Neural progenitor cell (in vitro differentiated cells): ENCODE results near the gene CYP27B1. TPM values are rescaled to one million over a fixed set of nuclear protein-coding genes. Genes with fewer than 3 reads are reported as not detected.

Experiments
- DNase-seq: peaks from one replicate; pipeline ENCODE4 v3.0.0-alpha.2; 2016; ENCODE audit warnings: low spot score
- H2AFZ ChIP-seq: fragments of 200-600 bp; sonication (generic); replicated peaks from 2 replicates; pipeline ENCODE4 v1.6.1; 2016; ENCODE audit warnings: antibody characterized with exemption
- H3F3A ChIP-seq: fragments of 200-600 bp; sonication (generic); 2 replicates; pipeline ENCODE4 v1.6.1; 2016; ENCODE audit warnings: antibody characterized with exemption, low read depth
- H3K27ac ChIP-seq: fragments of 200-600 bp; sonication (generic); 2 replicates; pipeline ENCODE4 v1.5.1; 2016; ENCODE audit warnings: mild to moderate bottlenecking
- H3K27me3 ChIP-seq: fragments of 200-600 bp; sonication (generic); 2 replicates; pipeline ENCODE4 v1.6.1; 2016; ENCODE audit warnings: mild to moderate bottlenecking, moderate library complexity
- H3K36me3 ChIP-seq: fragments of 200-600 bp; sonication (generic); 2 replicates; pipeline ENCODE4 v1.5.1; 2016
- H3K4me1 ChIP-seq: fragments of 200-600 bp; sonication (generic); 2 replicates; pipeline ENCODE4 v1.6.1; 2016; ENCODE audit warnings: mixed run types
- H3K4me2 ChIP-seq: fragments of 200-600 bp; sonication (generic); 2 replicates; pipeline ENCODE4 v1.6.1; 2016
- H3K4me3 ChIP-seq: fragments of 200-600 bp; sonication (generic); 2 replicates; pipeline ENCODE4 v1.5.1; 2016
- H3K79me2 ChIP-seq: fragments of 200-600 bp; sonication (generic); 2 replicates; pipeline ENCODE4 v1.6.1; 2016; ENCODE audit warnings: low read depth
- H3K9ac ChIP-seq: fragments of 200-600 bp; sonication (generic); 2 replicates; pipeline ENCODE4 v1.6.1; 2016
- H3K9me3 ChIP-seq: fragments of 200-600 bp; sonication (generic); 2 replicates; pipeline ENCODE4 v1.5.1; 2016; ENCODE audit warnings: low read depth
- H4K20me1 ChIP-seq: fragments of 200-600 bp; sonication (generic); 2 replicates; pipeline ENCODE4 v1.6.1; 2016; ENCODE audit warnings: low read depth
- H3K27ac Mint-ChIP-seq: 3 replicates; pipeline ENCODE4 v1.8.0; 2021; ENCODE audit warnings: mixed read lengths
- H3K27me3 Mint-ChIP-seq: 2 replicates; pipeline ENCODE4 v1.8.0; 2022; ENCODE audit warnings: low read depth, mild to moderate bottlenecking, inconsistent platforms, moderate library complexity, mixed read lengths; ENCODE audit not compliant: insufficient read depth
- H3K36me3 Mint-ChIP-seq: 3 replicates; pipeline ENCODE4 v1.8.0; 2021; ENCODE audit warnings: mixed read lengths
- H3K4me1 Mint-ChIP-seq: 3 replicates; pipeline ENCODE4 v1.8.0; 2021; ENCODE audit warnings: mixed read lengths
- H3K4me3 Mint-ChIP-seq: 3 replicates; pipeline ENCODE4 v1.8.0; 2021; ENCODE audit warnings: mild to moderate bottlenecking, moderate library complexity, mixed read lengths
- H3K9me3 Mint-ChIP-seq: 3 replicates; pipeline ENCODE4 v1.8.0; 2020; ENCODE audit warnings: mixed read lengths
- EZH2 ChIP-seq: fragments of 200-600 bp; sonication (generic); IDR thresholded peaks from 2 replicates; pipeline ENCODE4 v1.6.1; 2017; ENCODE audit warnings: antibody characterized with exemption, mild to moderate bottlenecking, moderate library complexity
- EZH2phosphoT487 ChIP-seq: fragments of 200-600 bp; sonication (generic); IDR thresholded peaks from 2 replicates; pipeline ENCODE4 v1.6.1; 2017; ENCODE audit warnings: antibody characterized with exemption
- total RNA-seq: library from RNA; depleted of rRNA; stranded (reverse); fragments of >200 nt; gene quantifications from 2 replicates; pipeline ENCODE4 v1.2.3, GENCODE V29; 2015; ENCODE audit warnings: low replicate concordance
- TF ChIP-seq, protein P1 (sequence below): fragments of 200-600 bp; sonication (generic); IDR thresholded peaks from 2 replicates; pipeline ENCODE4 v1.5.1; 2017; ENCODE audit warnings: antibody characterized with exemption, mild to moderate bottlenecking

CYP27B1 gene
- total RNA-seq, 1 donor from 2014 or later, result 0.17 TPM

- H3K9me3 ChIP-seq, result no peaks in the 10 kb centered on the region
- Mint-ChIP-seq H3K9me3 (no peaks in the 10 kb centered on the region), H3K36me3 (no peaks in the 10 kb centered on the region), H3K27me3 (peaks cover 2% of the 10 kb centered on the region), H3K27ac (peak overlapping the region; percentile 7), H3K4me3 (no peak overlapping the region), H3K4me1 (no peaks in the 10 kb centered on the region)
- no peak overlapping the region for H2AFZ ChIP-seq
- no peak for DNase-seq
- H3K36me3 ChIP-seq, result no peaks in the 10 kb centered on the region
- no peak overlapping the region for H3K27ac ChIP-seq
- H3F3A ChIP-seq, result peaks cover 19% of the 10 kb centered on the region
- H3K9ac ChIP-seq, result no peak overlapping the region
- no peaks in the 10 kb centered on the region for H3K27me3 ChIP-seq
- TF ChIP-seq EZH2phosphoT487, result no peak
- TF ChIP-seq, protein P1, sequence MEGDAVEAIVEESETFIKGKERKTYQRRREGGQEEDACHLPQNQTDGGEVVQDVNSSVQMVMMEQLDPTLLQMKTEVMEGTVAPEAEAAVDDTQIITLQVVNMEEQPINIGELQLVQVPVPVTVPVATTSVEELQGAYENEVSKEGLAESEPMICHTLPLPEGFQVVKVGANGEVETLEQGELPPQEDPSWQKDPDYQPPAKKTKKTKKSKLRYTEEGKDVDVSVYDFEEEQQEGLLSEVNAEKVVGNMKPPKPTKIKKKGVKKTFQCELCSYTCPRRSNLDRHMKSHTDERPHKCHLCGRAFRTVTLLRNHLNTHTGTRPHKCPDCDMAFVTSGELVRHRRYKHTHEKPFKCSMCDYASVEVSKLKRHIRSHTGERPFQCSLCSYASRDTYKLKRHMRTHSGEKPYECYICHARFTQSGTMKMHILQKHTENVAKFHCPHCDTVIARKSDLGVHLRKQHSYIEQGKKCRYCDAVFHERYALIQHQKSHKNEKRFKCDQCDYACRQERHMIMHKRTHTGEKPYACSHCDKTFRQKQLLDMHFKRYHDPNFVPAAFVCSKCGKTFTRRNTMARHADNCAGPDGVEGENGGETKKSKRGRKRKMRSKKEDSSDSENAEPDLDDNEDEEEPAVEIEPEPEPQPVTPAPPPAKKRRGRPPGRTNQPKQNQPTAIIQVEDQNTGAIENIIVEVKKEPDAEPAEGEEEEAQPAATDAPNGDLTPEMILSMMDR, result no peak
- TF ChIP-seq EZH2, result no peak
- no peak overlapping the region for H3K4me3 ChIP-seq
- H3K79me2 ChIP-seq, result no peaks in the 10 kb centered on the region
- H4K20me1 ChIP-seq, result no peaks in the 10 kb centered on the region
- no peaks in the 10 kb centered on the region for H3K4me1 ChIP-seq
- no peak overlapping the region for H3K4me2 ChIP-seq
Observed at GRCh38 chr12:57813971-57814772, 47.3 kb upstream of the CYP27B1 start.

- Mint-ChIP-seq H3K36me3 (no peaks in the 10 kb centered on the region), H3K4me3 (no peak overlapping the region), H3K27me3 (peaks cover 2% of the 10 kb centered on the region), H3K4me1 (no peaks in the 10 kb centered on the region), H3K9me3 (no peaks in the 10 kb centered on the region), H3K27ac (peak overlapping the region; percentile 93)
- Histone ChIP-seq H3K4me2 (no peak overlapping the region), H3K4me3 (no peak overlapping the region), H3K27me3 (no peaks in the 10 kb centered on the region), H3K4me1 (no peaks in the 10 kb centered on the region), H3K9me3 (no peaks in the 10 kb centered on the region), H3F3A (peaks cover 13% of the 10 kb centered on the region), H3K9ac (no peak overlapping the region), H3K27ac (no peak overlapping the region), H3K79me2 (no peaks in the 10 kb centered on the region), H2AFZ (no peak overlapping the region), H3K36me3 (no peaks in the 10 kb centered on the region), H4K20me1 (no peaks in the 10 kb centered on the region)
- TF ChIP-seq EZH2, result no peak
- TF ChIP-seq, protein P1, result no peak
- TF ChIP-seq EZH2phosphoT487, result no peak
- no peak for DNase-seq
Observed at GRCh38 chr12:57813111-57813970, 46.5 kb upstream of the CYP27B1 start.

DNA sequence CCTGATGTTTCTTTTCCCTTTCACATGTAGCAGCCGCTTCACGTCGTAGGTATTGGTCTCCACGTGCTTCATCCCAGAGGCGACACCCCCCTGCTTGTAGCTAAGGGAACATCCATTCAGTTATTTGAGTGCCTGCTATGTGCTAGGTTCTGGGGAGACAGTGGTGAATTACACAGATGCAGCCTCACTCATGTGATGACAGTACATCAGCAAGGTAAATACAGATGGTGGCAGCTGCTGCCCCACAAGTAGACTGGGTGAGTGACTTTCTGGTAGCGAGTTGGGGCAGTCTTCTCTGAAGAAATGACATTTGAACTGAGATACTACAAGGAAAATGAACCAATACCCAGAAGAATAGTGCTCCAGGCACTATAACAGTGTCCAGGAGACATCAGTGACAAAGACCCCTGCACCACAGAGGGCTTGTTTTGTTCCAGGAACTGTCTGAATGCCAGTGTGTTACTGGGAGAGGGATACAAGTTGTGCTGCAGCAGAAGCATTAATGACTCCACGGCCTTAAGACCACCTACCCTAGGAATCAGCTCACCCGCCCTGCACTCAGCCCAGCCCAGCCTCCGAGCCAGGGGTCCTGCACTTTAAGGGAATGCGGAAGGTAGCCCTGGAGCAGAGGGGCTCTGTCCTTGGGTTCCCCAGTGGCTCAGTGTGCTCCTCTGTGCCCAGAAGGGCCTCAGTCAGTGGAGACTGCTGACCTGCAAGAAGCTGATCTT lies 44.3 kb upstream of the CYP27B1 start:
- DNase-seq, result no peak
- Mint-ChIP-seq H3K4me3 (no peak overlapping the region), H3K27ac (no peak overlapping the region), H3K36me3 (no peaks in the 10 kb centered on the region), H3K4me1 (no peaks in the 10 kb centered on the region), H3K27me3 (peaks cover 6% of the 10 kb centered on the region), H3K9me3 (no peaks in the 10 kb centered on the region)
- H3K79me2 ChIP-seq, result no peaks in the 10 kb centered on the region
- H3K9ac ChIP-seq, result no peak overlapping the region
- no peak overlapping the region for H3K4me2 ChIP-seq
- H4K20me1 ChIP-seq, result no peaks in the 10 kb centered on the region
- H3K4me1 ChIP-seq, result no peaks in the 10 kb centered on the region
- H3K27me3 ChIP-seq, result no peaks in the 10 kb centered on the region
- H3K36me3 ChIP-seq, result no peaks in the 10 kb centered on the region
- H3F3A ChIP-seq, result no peaks in the 10 kb centered on the region
- no peak overlapping the region for H3K4me3 ChIP-seq
- TF ChIP-seq, protein P1, result no peak
- TF ChIP-seq EZH2phosphoT487 (no peak), EZH2 (no peak)
- no peak overlapping the region for H3K27ac ChIP-seq
- H3K9me3 ChIP-seq, result no peaks in the 10 kb centered on the region
- no peak overlapping the region for H2AFZ ChIP-seq
